ENCODE results near the gene KCTD16.
A peak's percentile ranks its signal among the peaks of the same experiment; 100 is the strongest.

The KCTD16 gene

GRCh38 chr5:144142139-144142823 lies 28.4 kb upstream of the KCTD16 start:
- TF ChIP-seq CTCF (IDR thresholded peaks at IDR 0.05; ENCODE audit: borderline replicate concordance, insufficient read depth, low read depth, low read length), result peak; percentile 61; the same call in 1 of the 2 replicates
- no peak overlapping the region for H3K4me3 ChIP-seq (ENCODE audit: low read depth, low read length)

GRCh38 chr5:144142824-144143162 lies 27.9 kb upstream of the KCTD16 start:
- no peak overlapping the region for H3K4me3 ChIP-seq (ENCODE audit: low read depth, low read length)
- no peak for TF ChIP-seq CTCF (IDR thresholded peaks at IDR 0.05; ENCODE audit: borderline replicate concordance, insufficient read depth, low read depth, low read length)

GRCh38 chr5:144143625-144144024 lies 27.0 kb upstream of the KCTD16 start:
- H3K4me3 ChIP-seq (ENCODE audit: low read depth, low read length), result no peak overlapping the region
- TF ChIP-seq CTCF (IDR thresholded peaks at IDR 0.05; ENCODE audit: borderline replicate concordance, insufficient read depth, low read depth, low read length), result no peak

- H3K4me3 ChIP-seq (ENCODE audit: low read depth, low read length), result no peak overlapping the region
- no peak for TF ChIP-seq CTCF (IDR thresholded peaks at IDR 0.05; ENCODE audit: borderline replicate concordance, insufficient read depth, low read depth, low read length)
These were observed 25.5 kb upstream of the KCTD16 start for GRCh38 chr5:144144956-144145751.

GRCh38 chr5:144151026-144151425 lies 19.6 kb upstream of the KCTD16 start:
- no peak for TF ChIP-seq CTCF (IDR thresholded peaks at IDR 0.05; ENCODE audit: borderline replicate concordance, insufficient read depth, low read depth, low read length)
- H3K4me3 ChIP-seq (ENCODE audit: low read depth, low read length), result no peak overlapping the region

GRCh38 chr5:144156767-144157171 lies 13.9 kb upstream of the KCTD16 start:
- no peak overlapping the region for H3K4me3 ChIP-seq (ENCODE audit: low read depth, low read length)
- TF ChIP-seq CTCF (IDR thresholded peaks at IDR 0.05; ENCODE audit: borderline replicate concordance, insufficient read depth, low read depth, low read length), result no peak

- no peak for TF ChIP-seq CTCF (IDR thresholded peaks at IDR 0.05; ENCODE audit: borderline replicate concordance, insufficient read depth, low read depth, low read length)
- no peak overlapping the region for H3K4me3 ChIP-seq (ENCODE audit: low read depth, low read length)
These were observed 8.0 kb upstream of the KCTD16 start for GRCh38 chr5:144162686-144163085.

Measured in GM12875 (cell line).